Measurements from ENCODE around the gene KSR1. TPM values are rescaled to one million over a fixed set of nuclear protein-coding genes. Genes with fewer than 3 reads are reported as not detected.
"Not testable (repeated sequence)": the region's sequence is repeated elsewhere in the genome, so short reads cannot be mapped to it uniquely, and the experiment has no call there.

KSR1 gene
- total RNA-seq, 1 donor from 2014 or later, result 36.5 TPM

DNA sequence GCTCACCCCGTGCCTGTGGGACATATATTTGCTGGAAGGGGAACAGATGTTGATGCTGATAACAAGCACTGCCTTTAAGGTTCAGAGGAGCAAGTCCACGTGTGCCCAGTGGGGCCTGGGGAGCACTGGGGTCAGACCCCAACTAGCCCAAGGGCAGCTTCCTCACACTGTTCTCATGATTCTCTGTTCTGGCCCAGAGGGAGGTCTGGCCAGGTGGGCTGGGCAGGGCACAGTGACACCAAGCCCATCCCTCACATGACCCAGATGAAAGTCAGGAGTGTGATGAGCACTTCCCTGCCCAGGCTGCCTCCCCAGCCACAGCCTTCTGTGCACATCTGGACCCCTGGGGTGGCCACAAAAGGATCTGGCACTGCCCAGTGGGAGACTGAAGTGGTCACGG, 29.8 kb upstream of the KSR1 start:
- intact Hi-C loops (cut with micrococcal nuclease), result not testable (repeated sequence)

DNA sequence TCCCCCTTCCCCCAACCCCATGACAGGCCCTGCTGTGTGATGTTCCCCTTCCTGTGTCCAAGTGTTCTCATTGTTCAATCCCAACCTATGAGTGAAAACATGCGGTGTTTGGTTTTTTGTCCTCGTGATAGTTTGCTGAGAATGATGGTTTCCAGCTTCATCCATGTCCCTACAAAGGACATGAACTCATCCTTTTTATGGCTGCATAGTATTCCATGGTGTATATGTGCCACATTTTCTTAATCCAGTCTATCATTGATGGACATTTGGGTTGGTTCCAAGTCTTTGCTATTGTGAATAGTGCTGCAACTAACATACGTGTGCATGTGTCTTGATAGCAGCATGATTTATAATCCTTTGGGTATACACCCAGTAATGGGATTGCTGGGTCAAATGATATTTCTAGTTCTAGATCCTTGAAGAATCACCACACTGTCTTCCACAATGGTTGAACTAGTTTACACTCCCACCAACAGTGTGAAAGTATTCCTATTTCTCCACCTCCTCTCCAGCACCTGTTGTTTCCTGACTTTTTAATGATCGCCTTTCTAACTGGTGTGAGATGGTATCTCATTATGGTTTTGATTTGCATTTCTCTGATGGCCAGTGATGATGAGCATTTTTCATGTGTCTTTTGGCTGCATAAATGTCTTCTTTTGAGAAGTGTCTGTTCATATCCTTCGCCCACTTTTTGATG, 28.9 kb upstream of the KSR1 start:
- intact Hi-C loops (cut with micrococcal nuclease), result not testable (repeated sequence)

DNA sequence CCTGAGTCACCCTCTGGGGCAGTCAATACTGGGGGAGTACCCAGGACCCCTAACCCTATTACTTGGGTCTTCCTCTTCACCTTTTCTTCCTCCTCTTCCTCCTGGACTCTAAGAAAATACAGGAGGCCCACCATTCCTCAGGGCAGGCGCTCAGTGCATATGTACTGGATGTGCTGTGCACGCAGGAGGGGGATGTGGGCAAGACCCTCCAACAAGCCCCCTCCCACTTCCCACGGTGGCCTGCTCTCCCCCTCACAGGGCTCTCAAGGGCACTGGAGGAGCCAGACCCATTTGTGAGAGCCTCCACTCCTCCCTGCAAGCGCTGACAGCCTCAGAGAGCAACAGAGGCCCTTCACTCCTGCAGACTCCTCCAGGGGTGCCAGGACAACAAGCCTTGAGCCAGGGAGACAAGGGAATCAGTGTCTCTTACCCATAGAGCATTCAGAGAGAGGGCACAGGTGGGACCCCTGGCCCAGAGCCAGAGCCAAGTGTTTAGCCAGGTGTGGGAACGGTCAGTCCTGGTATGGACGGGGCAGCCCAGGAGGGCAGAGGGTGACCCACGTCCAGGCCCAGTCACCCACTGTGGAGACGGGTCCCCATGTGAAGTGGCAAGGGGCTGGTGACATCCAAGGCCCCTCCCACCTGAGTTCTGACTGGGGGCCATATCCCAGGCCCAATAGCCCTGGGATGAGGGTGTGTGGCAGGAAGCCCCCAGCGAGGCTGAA, 27.3 kb upstream of the KSR1 start:
- intact Hi-C loops (cut with micrococcal nuclease), result no loop called here

DNA sequence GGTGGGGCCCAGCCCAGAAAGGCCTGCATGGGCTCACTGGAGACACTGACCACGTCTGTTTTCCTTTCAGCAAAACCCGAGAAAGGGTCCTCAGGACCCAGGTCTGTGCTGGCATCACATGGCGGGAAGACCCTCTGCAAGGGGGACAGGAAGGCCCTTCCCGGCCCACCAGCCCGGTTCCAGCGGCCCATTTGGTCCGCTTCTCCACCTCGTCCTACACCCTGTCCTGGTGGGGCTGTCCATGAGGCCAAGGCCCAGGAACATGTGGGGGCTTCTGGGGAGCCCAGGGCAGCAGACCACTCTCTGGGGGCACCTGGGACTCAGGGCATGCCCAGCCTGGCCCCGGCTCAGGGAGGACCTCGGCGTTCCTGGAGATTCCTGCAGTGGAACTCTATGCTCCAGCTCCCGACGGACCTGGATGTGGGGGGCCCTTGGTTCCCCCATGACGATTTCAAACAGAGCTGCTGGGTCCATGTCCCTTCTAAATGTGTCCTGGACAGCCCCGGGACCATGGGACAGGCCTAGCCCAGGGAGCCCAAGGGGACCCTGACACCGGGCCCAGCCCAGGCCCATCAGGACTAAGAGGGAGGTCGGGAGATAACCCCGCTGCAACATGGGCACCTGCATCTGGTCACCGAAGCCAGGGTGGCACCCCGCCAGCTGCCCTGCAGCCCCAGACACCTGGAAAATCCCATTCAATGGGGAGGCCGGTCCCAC, 26.4 kb upstream of the KSR1 start:
- intact Hi-C loops (cut with micrococcal nuclease), result no loop called here

DNA sequence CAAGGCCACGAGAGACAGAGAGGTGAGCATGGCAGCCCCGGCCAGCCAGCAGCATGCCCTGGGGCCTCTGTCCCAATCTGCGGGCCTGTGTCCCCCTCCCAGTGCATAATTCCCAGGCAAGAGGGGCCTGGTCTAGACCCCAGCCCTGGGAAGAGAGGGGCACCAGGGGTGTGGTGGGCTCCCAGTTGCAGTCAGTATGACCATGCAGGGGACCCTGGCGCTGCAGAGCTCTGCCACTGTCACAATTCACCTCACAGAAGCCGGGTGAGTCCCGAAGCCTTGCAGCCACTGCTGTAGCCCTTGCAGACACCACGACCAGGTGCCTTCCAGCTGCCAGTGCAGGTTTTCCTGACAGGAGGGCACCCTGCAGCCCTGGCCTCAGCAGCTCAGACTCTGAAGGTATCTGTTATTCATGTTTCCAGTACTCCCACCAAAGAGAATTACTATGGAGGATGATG, 25.8 kb upstream of the KSR1 start:
- intact Hi-C loops (cut with micrococcal nuclease), result no loop called here

DNA sequence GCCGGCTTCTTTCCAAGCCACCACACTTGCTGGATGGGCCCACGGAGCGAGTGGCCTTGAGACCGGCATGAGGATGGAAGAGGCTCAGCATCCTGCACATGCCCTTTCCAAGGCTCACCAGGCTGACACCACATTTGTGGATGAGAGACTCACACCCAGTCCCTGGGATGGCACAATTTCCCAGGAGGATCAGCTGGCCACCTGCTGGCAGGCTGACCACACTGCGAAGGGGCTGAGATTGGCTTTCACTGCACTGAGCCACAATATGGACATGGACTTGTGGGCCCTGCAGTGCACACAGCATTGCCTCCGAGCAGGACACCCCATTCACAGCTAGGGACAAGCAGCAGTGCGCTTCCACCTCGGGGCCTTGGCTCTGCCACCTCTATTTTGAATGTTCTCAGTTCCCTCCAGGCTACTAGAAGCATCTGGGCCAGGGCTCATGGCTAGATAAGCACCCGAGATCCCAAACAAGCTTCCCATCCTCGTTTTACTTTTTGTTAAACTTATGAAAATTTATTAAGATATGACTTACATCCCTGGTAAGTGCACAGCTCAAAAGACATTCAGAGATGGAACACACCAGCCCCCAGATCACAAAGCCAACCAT, 25.3 kb upstream of the KSR1 start:
- intact Hi-C loops (cut with micrococcal nuclease), result no loop called here

DNA sequence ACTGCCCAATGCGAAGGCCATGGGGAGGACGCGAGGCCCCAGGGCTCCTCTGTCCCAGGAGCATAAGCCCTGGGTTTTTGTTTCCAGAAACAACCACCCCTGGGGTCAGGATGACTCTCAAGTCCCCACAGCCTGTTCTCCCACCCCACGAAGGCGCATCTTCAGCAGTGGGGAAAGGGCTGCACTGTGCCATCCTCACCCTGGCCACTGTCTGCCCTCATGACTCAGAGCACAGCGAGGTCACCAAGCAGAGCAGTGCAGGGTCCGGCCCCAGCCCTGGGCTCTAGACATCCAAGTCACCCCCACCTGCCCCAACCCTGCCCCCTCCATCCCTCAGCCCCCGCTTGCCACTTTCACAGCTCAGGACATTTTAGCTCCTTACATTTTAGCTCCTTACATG, 22.7 kb upstream of the KSR1 start:
- intact Hi-C loops (cut with micrococcal nuclease), result no loop called here

DNA sequence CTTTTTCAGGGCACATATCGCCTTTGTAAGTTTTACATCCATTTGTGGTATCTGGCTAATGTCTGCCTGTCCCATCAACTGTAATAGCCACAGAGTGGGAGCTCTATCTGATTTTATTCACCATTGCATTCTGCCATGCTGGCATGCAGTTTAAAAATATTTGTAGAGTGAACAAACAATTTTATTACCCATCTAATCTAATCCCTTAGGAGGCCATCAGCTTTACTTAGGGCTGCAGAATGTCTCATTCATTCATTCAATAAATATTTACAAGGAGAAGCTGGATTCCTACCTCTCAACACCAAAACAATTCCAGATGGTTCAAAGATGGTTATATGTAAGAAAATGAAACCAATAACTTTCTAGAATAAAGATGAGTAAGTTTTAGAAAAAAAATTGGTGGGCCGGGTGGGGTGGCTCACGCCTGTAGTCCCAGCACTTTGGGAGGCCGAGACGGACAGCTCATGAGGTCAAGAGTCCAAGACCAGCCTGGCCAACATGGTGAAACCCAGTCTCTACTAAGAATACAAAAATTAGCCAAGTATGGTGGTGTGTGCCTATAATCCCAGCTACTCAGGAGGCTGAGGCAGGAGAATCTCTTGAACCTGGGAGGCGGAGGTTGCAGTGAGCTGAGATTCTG, 20.7 kb upstream of the KSR1 start:
- intact Hi-C loops (cut with micrococcal nuclease), result not testable (repeated sequence)

DNA sequence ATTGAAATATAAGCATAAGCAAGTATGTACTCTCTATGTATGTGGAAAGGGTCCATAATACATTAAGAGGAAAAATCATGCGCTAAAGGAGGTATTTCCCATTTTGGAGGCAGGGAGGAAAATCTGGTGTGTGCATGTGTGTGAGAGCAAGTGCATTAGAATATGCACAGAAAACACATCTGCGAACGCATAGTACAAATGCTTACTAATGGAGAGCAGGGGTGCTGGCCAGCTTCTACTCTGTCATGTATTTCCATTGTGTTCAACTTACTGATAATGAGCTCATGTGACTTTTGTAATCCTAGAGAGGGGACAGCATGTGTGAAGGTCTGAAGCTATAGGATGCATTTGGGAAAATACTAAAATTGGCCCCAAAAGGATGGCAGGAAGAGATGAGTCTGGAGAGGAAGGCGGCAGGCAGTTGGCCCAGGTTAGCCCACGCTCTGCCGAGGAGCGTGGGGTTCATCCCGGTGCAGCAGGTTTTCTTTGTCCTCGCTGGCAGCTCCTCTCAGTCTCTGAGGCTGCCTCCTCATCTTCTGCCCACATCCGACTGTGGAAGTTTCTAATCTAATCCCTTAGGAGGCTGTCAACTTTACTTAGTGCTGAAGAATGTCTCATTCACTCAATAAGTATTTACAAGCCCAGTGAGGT, 17.8 kb upstream of the KSR1 start:
- intact Hi-C loops (cut with micrococcal nuclease), result no loop called here

DNA sequence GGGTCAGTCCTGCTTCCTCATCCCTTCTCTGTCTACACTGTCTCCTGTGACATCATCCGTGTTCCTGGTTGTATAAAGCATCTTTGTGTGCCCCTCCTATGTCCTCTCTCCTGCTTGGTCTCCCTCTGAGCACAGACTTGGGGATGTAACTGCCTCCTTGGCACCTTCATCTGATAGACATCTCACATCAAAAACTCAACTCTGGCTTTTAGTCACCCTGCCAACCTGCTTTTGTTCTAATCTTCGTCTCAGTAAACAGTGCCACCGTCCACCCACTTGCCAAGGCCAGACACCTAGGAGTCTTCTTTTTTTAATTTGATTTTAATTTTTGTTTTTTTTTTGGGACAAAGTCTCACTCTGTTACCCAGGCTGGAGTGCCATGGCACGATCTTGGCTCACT, 16.9 kb upstream of the KSR1 start:
- intact Hi-C loops (cut with micrococcal nuclease), result no loop called here

DNA sequence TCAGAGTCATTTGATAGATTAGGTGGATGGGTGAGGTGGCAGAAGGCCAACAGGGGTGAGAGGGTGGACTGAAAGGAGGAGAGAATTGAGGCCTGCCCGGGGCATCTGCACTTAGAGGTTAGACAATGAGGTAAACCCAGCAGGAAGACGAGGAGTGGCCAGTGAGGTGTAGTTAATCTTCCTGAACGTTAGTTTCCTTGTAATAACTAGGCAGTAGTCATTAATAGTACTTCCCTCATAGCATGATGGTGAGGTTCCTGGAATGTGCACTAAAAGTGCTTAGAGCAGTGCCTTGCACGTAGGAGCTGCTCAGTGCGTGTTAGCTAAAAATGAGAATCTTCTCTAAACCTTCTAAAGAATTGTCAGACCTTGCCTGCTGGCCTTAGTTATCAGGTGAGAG, 13.5 kb upstream of the KSR1 start:
- intact Hi-C loops (cut with micrococcal nuclease), result no loop called here

DNA sequence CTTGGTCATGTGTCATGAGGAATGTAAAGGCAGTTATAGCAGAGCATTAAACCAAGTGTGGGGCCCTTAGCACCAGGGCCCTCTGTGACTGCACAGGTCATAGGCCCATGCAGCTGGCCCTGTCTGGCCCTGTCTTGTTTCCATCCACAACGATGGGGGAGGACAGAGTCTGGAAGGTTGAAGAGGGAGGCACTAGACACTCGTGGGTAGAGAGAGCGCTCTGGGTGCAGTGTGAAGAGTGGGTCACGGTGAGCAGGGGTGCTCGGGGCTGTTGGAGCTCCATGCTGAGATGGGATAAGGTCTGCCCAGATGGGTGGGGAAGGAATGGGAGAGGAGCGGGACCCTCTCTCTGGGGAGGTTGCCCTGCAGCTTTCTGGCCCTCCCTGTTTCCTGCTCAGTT, 12.8 kb upstream of the KSR1 start:
- intact Hi-C loops (cut with micrococcal nuclease), result no loop called here

DNA sequence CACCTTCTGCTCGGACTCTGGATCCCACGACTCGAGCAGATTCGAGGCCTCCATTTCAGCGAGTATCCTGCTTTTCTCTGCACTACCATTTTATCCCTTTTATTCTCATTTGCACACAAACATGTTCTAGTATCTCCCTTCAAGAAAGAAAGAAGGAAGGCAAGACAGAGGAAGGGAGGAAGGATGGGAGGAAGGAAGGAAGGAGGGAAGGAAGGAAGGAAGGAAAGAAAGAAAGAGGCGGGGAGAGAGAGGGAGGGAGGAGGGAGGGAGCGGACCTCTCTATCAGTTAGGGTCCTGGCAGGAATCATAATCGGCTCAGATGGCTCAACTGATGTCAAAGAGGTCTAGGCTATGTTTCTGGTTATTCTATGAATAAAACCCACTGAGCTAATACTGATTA, 10.3 kb upstream of the KSR1 start:
- intact Hi-C loops (cut with micrococcal nuclease), result no loop called here

DNA sequence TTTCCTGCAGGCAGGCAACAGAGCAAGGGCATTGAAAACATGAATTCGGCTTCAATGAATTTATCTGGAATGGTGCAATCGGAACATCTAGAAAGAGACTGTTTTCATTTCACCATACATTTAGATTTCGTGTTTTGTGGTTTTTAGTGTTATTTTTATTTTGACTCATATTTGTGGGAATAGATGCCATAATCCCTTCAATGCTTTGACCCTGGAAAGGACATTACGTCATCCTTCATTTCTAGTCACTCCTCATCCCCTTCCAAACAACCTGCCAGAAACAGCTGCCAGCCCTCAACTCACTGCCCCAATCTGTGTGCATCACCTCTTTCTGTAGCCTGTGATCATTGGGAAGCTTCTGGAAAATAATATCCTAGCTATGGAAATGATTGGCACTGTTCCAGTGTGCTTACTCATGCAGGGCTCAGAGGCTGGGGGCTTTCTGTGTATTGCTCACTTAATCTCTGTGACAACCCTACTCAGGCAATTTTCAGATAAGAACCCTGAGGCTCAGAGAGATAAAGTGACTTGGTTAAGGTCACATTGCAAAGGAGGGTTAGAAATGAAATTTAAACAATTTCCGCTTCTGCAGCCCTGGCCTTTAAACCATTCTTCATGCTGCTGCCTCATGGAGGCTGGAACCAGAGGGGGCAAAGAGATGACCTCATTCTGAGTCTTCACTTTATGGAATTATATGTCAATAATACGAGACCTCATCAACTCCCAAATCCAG, 9.5 kb upstream of the KSR1 start:
- intact Hi-C loops (cut with micrococcal nuclease), result no loop called here

DNA sequence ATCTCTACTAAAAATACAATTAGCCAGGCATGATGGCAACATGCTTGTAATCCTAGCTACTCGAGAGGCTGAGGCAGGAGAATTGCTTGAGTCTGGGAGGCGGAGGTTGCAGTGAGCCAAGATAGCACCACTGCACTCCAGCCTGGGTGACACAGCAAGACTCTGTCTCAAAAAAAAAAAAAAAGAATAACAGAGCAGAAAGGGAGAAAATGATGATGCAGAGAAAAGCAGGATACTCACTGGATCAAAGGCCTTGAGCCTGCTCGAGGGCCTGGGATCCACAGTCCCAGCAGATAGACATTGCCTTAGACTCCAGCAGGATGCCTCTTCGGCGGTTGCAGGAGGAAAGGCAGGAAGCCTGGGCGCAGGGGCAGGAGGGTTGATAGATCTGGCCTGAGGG, 7.7 kb upstream of the KSR1 start:
- intact Hi-C loops (cut with micrococcal nuclease), result not testable (repeated sequence)

DNA sequence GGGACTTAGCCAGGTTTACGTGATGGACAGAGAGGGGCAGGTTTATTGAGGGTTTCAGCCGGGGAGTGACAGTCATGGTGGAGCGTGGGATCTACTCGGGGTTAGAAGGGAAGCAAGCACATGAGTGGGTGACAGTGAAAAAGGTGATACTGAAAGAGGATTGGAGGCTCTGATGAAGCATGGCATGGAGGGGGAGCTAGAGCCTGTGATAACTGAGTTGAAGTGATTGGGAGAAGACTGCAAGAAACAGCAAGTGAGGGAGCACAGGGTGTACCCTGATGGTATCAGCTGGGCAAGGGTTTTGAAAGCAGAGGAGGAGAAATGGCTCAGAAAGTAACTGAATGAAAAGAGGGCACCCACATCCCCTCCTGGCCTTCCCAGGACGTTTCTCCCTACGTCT, 6.7 kb upstream of the KSR1 start:
- intact Hi-C loops (cut with micrococcal nuclease), result no loop called here

DNA sequence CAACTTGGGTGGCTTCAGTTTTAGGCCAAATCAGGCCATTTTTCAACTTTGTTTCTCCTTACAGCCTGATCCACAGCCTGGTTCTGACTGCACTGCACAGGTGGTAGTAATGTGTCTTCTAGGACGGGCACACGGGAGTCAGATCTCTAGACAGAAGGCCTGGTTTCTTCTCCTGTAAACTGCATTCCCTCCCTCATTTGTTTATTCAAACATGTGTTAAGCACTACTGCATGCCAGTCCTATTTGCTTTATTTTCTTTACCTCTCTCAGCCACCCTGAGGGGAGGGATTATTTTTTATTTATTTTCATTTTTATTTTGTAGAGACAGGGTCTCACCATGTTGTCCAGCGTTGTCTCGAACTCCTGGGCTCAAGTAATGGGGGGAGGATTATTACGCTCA, 6.3 kb upstream of the KSR1 start:
- intact Hi-C loops (cut with micrococcal nuclease), result no loop called here

DNA sequence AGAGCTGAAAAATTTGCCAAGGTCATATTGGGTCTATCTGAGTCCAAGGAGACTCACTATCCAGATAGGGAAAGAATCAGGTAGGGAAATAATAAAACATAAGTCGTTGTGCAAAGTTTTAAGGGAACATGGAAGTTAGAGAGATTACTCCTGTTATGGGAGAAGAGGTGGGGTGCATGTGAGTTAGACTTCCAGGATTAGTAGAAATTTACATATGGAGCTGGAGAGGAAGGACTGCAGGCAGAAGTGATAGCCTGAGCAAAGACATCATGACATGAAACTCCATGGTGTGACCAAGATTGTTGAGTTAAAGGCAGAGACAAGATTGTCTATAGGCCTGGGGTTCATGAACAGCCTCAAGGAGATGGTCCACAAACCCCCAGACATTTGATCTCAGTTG, 5.8 kb upstream of the KSR1 start:
- intact Hi-C loops (cut with micrococcal nuclease), result no loop called here

DNA sequence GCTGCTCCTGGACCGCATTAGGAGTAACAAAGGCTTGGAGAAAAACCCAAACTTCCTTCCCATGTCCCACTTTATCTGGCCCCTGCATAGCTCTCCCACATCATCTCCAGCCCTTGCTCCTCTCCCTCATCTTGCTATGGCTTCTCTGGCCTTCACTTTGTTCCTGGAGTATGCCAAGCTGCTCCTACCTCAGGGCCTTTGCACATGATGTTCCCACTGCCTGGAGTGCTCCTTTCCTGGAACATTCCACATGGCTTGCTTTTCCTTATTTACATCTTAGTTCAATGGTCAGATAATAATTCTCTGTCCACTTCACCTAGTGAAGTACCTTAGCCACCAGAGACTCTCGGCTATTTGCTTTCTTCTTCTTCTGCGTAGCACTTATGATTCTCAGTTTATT, 4.3 kb upstream of the KSR1 start:
- intact Hi-C loops (cut with micrococcal nuclease), result no loop called here

DNA sequence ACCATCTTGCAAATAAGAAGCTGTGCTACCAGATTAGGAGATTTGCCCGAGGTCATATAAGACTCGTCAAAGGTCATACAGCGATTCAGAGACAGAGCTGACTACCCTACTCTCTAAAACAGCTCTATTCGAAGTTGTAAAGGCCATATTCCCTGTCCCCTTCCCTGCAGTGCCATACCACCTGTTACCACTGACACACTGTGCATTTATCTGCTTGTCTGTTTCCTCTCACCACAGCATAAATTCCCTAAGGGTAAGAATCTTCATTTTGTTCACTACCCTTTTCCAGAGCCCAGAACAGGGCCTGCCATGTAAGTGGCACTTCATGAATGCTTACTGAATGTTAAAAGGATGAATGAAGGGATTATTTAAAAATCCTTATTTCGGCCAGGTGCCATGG, 3.4 kb upstream of the KSR1 start:
- intact Hi-C loops (cut with micrococcal nuclease), result no loop called here

Measured in T-helper 2 cell treated with Interferon-gamma antibody and Interleukin-4, amounts not matched to agents 100 ng/mL and 5 ng/mL, for 36 hours (primary cell).